Stimulated activated effector memory CD8-positive, alpha-beta T cell treated with anti-CD3 and anti-CD28 coated beads, Interleukin-12 subunit alpha, Interleukin-12 subunit beta, amount 100 ng/mL, for 72 hours (primary cell): ENCODE data around the gene LIPG.
"Not testable (repeated sequence)": the region's sequence is repeated elsewhere in the genome, so short reads cannot be mapped to it uniquely, and the experiment has no call there.

Experiments used
- ATAC-seq: fragments of 150-1000 bp; cut with Tn5 transposase; 2 replicates; pipeline ENCODE4 v1.10.0; 2021
- DNase-seq, 2 donors: peaks; one replicate each; pipeline ENCODE4 v3.0.0; 2021 to 2022; ENCODE audit warnings: low spot score in 2 of 2
- H3K27ac Mint-ChIP-seq: one replicate; pipeline ENCODE4 v1.8.0; 2022; ENCODE audit warnings: mild to moderate bottlenecking, mixed read lengths
- H3K36me3 Mint-ChIP-seq: one replicate; pipeline ENCODE4 v1.8.0; 2022; ENCODE audit warnings: mild to moderate bottlenecking, mixed read lengths
- H3K4me1 Mint-ChIP-seq: one replicate; pipeline ENCODE4 v1.8.0; 2022; ENCODE audit warnings: mixed read lengths
- H3K4me3 Mint-ChIP-seq: one replicate; pipeline ENCODE4 v1.8.0; 2022; ENCODE audit warnings: mild to moderate bottlenecking, mixed read lengths
- H3K9me3 Mint-ChIP-seq: one replicate; pipeline ENCODE4 v1.8.0; 2022; ENCODE audit warnings: mixed read lengths

Gene LIPG

DNA sequence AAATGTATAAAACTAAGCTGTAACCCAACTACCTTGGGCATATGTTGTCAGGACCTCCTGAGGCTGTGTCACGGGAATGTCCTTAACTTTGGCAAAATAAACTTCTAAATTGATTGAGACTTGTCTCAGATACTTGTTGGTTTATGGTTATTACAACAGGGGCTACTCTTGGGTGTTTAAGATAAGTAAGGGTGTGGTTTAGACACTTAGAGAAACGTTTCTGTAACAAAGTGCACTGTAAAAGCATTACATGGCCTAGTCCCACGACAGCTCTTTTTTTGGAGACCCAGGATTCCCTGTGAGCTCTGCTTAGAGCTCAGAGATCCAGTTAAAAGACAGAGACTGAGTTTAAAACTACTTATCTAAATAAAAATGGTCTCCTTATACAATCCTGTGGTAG is 32.3 kb upstream of the LIPG start:
- no peak for DNase-seq

DNA sequence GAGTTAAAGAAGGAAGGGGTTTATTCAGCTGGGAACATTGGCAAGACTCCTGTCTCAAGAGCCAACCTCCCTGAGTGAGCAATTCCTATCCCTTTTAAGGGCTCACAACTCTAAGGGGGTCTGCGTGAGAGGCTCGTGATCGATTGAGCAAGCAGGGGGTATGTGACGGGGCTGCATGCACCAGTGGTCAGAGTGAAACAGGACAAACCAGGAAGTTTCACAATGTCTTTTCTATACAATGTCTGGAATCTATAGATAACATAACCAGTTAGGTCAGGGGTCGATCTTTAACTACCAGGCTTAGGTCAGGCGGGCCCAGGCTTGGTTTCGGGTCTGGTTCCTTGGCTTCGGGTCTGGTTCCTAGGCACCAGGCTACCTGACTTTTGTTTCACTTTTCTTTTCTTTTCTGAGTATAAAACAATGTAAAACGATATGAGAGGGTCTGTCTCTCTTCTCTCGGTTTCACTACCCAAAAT is 30.1 kb upstream of the LIPG start:
- H3K27ac Mint-ChIP-seq: no peak overlapping the region
- H3K9me3 Mint-ChIP-seq: no peaks in the 10 kb centered on the region
- H3K4me1 Mint-ChIP-seq: no peaks in the 10 kb centered on the region
- DNase-seq (no peak), ATAC-seq (no peak)
- H3K36me3 Mint-ChIP-seq: no peaks in the 10 kb centered on the region
- no peak overlapping the region for H3K4me3 Mint-ChIP-seq

More for the DNA sequence above, 32.3 kb upstream of the LIPG start:
- H3K4me3 Mint-ChIP-seq: no peak overlapping the region
- no peaks in the 10 kb centered on the region for H3K36me3 Mint-ChIP-seq
- ATAC-seq: no peak
- no peak overlapping the region for H3K27ac Mint-ChIP-seq
- H3K4me1 Mint-ChIP-seq: no peaks in the 10 kb centered on the region
- H3K9me3 Mint-ChIP-seq: no peaks in the 10 kb centered on the region

DNA sequence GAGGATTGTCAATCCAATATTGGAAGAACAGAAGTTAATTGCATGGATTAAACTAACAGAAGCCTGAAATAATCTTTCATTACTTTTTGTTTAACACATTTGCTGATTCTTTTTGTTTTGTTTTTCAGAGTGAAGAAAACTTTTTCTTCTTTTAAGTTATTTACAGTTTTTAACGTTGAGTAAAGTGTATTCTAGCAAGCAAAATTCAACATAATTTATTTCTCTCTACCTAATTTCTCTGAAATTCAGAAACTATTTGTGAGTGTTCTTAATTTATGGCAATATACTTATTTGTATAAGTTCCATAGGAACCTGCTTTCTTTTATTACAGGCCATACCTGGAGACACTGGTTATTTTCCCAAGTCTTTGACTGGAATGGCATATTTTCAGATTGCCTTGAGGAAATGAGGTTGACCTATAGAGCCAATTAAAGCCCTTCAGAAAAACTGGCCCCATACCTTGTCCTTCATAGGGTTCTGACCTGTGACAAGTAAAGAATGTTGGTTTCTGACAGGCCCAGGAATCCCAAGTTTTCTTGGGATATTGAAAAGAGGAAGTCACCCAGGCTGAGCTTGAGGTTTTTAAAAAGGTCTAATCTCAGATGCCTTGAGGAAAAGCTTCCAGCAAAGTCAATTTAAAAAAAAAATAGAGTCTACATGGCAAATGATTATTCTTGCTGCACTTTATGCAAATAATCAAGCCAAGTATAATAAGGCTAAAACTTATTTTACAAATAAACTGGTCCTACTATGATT is 26.8 kb upstream of the LIPG start:
- no peak for DNase-seq
- ATAC-seq: no peak
- Mint-ChIP-seq H3K27ac (no peak overlapping the region), H3K4me3 (no peak overlapping the region), H3K36me3 (no peaks in the 10 kb centered on the region), H3K9me3 (no peaks in the 10 kb centered on the region), H3K4me1 (no peaks in the 10 kb centered on the region)

DNA sequence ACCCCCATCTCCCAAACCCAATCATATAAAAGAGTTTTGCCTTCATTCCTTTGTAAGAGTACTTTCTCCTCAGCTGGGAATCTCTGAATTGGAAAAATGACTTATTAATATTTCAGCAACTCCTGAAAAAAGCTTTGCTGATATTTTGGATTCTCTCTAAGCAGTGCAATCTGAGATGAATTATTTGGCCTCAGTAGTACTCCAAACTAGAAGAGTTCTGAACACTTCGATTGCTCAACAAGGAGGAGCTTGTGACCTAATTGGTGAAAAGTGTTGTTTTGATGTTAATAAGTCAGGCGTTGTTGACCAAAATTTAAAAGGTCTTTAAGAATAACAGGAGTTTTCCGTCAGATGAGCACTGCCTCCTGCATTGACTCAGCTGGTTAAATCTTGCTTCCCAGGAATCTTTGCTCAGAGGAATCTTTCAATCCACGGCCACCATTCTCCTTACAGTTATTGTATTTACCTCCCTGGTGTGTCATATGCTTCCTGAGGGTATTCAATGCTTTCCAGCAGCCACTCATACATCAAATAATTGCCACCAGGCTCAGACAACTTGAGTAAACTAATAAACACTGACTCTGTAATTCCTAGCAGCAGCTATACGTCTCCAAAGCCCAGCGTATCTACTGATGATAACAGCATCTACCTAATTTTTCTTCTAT is 24.5 kb upstream of the LIPG start:
- Mint-ChIP-seq H3K4me3 (no peak overlapping the region), H3K9me3 (no peaks in the 10 kb centered on the region), H3K27ac (no peak overlapping the region), H3K4me1 (no peaks in the 10 kb centered on the region), H3K36me3 (no peaks in the 10 kb centered on the region)
- no peak for DNase-seq
- ATAC-seq: no peak

DNA sequence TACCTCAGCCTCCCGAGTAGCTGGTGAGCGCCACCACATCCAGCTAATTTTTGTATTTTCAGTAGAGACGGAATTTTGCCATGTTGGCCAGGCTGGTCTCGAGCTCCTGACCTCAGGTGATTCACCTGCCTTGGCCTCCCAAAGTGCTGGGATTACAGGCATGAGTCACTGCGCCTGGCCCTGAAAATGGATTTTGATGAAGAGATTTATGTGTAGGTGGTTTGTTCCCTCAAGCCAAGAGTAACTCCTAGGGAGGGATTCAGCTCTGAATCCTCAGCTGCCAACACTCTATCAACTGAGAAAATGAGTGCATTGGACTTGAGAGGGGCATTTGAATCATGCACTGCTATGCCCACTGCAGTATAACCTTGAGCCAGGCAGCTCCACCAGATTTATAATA is 17.5 kb upstream of the LIPG start:
- Mint-ChIP-seq H3K9me3 (no peaks in the 10 kb centered on the region), H3K27ac (no peak overlapping the region), H3K4me1 (no peaks in the 10 kb centered on the region), H3K4me3 (no peak overlapping the region), H3K36me3 (no peaks in the 10 kb centered on the region)
- DNase-seq (no peak), ATAC-seq (no peak)

DNA sequence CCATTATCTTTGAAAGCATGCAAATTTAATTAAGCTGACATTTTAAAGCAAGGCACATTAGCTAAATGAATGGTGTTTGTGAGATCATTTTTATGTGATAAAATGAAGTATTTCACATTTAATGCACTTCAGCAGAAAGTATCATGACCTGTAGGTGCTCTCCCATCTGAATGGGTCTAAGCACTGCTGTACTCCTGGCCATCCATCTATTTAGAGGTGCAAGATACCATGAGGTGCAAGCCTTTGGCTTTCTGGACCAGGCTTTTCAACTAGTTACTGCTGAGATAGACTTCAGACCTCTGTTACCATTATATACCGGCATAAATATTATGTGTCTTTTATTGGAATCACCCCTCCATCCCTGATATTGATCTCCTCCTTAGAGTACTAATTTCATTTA is 15.6 kb upstream of the LIPG start:
- Mint-ChIP-seq H3K9me3 (no peaks in the 10 kb centered on the region), H3K4me3 (no peak overlapping the region), H3K36me3 (no peaks in the 10 kb centered on the region), H3K27ac (no peak overlapping the region), H3K4me1 (no peaks in the 10 kb centered on the region)
- DNase-seq: no peak
- ATAC-seq: no peak

DNA sequence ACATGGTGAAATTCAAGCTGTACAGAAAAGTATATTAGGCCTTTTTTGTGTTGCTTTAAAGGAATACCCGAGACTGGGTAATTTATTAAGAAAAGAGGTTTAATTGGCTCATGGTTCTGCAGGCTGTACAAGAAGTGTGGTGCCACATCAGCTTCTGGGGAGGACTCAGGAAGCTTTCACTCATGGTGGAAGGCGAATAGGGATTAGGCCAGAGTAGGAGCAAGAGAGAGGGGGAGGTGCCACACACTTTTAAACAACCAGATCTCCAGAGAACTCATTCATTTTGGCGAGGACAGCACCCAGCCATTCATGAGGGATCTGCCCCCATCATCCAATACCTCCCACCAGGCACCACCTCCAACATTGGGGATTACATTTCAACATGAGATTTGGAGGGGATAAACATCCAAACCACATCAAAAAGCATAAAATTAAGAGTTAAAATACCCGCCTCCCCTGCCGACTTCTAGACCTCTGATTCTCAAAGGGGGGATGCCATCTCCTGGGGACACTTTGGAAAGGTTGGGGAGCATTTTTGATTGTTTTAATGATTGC is 15.1 kb upstream of the LIPG start:
- Mint-ChIP-seq H3K4me3 (no peak overlapping the region), H3K27ac (no peak overlapping the region), H3K36me3 (no peaks in the 10 kb centered on the region), H3K4me1 (no peaks in the 10 kb centered on the region), H3K9me3 (no peaks in the 10 kb centered on the region)
- no peak for DNase-seq
- ATAC-seq: no peak

DNA sequence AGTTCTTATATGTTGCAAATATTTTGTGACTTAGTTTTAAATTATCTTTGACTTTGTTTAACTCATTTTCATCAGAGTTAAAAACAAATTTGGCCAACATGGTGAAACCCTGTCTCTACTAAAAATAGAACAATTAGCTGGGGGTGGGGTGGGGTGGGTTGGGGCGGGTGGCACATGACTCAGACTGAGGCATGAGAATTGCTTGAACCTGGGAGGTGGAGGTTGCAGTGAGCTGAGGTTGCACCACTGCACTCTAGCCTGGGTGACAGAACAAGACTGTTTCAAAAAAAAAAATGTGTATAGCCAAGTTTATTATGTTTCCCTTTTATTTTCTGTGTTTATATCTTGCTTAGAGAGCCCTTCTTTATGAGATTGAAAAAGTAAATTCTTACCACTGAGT is 14.2 kb upstream of the LIPG start:
- Mint-ChIP-seq H3K36me3 (no peaks in the 10 kb centered on the region), H3K4me3 (no peak overlapping the region), H3K27ac (no peak overlapping the region), H3K9me3 (no peaks in the 10 kb centered on the region), H3K4me1 (no peaks in the 10 kb centered on the region)
- no peak for ATAC-seq
- no peak for DNase-seq

DNA sequence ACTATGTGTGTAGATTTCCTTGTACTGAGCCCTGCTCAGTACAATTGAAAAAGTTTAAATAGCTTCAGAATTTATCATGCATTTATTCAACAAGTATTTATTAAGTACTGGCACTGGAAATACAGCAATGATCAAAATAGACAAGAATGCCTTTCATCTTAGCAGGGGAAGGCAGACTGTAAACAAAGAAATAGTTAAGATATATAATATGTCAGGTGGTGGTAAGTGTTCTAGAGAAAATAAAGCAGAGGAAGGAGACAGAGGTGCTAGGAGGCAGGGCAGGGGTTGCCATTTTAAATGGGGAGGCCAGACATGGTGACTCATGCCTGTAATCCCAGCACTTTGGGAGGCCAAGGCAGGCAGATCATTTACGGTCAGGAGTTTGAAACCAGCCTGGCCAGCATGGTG is 13.6 kb upstream of the LIPG start:
- DNase-seq: no peak
- no peaks in the 10 kb centered on the region for H3K36me3 Mint-ChIP-seq

DNA sequence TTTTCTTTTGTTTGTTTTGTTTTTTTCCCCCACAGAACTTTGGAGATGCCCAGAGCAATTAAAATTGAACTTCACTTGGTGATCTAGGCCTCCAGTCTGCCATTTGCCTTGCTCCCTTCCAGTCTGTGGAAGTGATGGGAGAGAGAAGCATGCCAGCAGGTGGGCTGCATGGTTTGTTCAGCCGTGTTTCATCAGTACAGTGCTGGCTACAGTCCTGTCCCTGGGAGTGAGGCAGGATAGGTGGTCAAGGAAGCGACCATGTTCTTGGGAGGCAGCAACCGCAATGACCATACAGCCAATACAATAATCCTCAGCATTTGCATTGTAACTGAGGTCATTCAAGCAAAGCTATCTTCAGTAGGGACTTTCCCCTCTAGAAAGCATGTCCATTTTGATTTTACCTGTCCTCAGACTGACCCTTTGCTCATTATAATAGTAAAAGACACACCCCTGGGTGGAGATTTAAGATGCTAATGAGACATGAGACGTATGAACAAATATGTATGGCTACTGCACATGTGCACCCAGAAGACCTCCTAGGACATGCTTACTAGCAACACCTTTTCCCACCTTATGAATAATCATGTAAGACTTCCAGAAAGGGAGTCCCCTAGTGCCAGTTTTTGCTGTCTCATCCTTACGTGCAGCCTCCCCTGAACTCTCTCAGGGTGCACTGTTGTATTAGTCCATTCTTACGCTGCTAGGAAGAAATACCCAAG is 11.1 kb upstream of the LIPG start:
- ATAC-seq (no peak), DNase-seq (no peak)
- H3K4me1 Mint-ChIP-seq: no peaks in the 10 kb centered on the region
- no peaks in the 10 kb centered on the region for H3K9me3 Mint-ChIP-seq
- H3K4me3 Mint-ChIP-seq: no peak overlapping the region
- H3K27ac Mint-ChIP-seq: no peak overlapping the region
- no peaks in the 10 kb centered on the region for H3K36me3 Mint-ChIP-seq

More for the DNA sequence above, 13.6 kb upstream of the LIPG start:
- Mint-ChIP-seq H3K9me3 (no peaks in the 10 kb centered on the region), H3K4me3 (no peak overlapping the region), H3K4me1 (no peaks in the 10 kb centered on the region), H3K27ac (no peak overlapping the region)
- ATAC-seq: no peak

DNA sequence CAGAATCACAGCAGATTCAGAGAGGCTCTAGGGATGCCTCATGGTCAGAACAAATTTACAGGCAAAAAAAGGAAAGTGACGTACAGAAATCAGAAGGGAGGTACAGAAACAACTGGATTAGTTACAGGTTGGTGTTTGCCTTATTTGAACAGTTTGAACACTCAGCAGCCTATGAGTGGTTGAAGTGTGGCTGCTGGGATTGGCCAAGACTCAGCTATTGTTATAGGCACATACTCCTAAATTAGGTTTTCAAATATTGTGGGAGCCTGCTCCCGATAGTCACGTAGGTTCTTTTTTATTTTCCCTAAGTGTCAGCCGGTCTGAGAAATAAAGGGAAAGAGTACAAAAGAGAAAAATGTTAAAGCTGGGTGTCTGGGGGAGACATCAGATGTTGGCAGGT is 8.9 kb upstream of the LIPG start:
- DNase-seq (no peak), ATAC-seq (no peak)
- no peaks in the 10 kb centered on the region for H3K4me1 Mint-ChIP-seq
- H3K4me3 Mint-ChIP-seq: no peak overlapping the region
- no peaks in the 10 kb centered on the region for H3K9me3 Mint-ChIP-seq
- no peak overlapping the region for H3K27ac Mint-ChIP-seq
- no peaks in the 10 kb centered on the region for H3K36me3 Mint-ChIP-seq

DNA sequence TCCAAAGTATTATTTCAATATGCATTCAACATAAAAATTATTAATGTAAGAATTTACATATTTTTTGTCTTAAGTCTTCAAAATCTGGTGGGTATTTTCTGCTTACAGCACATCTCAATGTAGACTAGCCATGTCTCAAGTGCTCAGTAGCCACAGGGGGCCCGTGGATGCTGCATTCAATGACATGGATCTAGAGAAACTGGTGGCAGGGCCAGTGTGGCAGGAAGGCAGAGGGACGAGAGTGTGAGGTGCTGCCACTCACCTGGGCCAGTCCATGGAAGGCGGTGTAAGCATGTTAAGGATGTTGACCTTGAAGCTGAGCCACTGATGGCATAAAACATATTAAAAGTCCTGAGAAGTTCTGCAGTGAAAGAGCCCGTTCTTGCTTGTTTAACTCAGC is 6.2 kb upstream of the LIPG start:
- Mint-ChIP-seq H3K9me3 (no peaks in the 10 kb centered on the region), H3K4me3 (no peak overlapping the region), H3K27ac (no peak overlapping the region), H3K4me1 (peaks cover 6% of the 10 kb centered on the region), H3K36me3 (no peaks in the 10 kb centered on the region)
- ATAC-seq (no peak), DNase-seq (no peak)

DNA sequence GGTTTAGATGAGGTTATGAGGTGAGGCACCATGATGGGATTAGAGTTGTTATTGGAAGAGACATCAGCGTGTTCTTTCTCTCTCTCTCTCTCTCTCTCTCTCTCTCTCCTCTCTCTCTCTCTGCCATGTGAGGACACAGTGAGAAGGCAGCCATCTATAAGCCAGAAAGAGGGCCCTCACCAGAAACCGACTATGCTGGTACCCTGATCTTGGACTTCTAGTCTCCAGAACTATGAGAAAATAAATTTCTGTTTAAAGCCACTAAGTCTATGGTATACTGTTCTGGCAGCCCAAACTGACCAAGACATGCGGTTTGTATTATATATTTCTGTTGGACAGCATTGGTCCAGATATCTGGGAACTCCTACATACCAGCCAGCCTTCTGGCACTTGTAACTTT is 3.5 kb upstream of the LIPG start:
- ATAC-seq (no peak), DNase-seq (no peak)
- H3K4me1 Mint-ChIP-seq: peaks cover 33% of the 10 kb centered on the region
- H3K4me3 Mint-ChIP-seq: no peak overlapping the region
- no peaks in the 10 kb centered on the region for H3K9me3 Mint-ChIP-seq
- no peaks in the 10 kb centered on the region for H3K36me3 Mint-ChIP-seq
- H3K27ac Mint-ChIP-seq: no peak overlapping the region

DNA sequence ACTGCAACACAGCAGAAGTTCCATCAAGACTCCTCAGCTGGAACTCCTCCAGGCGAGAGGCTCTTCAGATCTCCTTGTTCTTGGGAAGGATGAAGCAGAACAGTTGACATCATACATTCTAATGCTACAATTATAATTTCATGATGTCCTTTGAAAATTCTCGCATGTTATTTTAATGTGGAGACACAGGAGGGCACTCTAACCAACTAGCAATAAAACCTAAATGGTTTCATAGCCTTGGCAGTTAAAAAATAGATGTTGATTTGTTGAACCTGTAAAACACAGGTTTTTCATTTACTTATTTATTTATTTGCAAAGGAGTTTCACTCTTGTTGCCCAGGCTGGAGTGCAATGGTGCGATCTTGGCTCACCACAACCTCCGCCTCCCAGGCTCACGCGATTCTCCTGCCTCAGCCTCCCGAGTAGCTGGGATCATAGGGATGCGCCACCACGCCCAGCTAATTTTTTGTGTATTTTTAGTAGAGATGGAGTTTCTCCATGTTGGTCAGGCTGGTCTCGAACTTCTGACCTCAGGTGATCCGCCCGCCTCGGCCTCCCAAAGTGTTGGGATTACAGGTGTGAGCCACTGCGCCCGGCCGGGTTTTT is 2.4 kb upstream of the LIPG start:
- not testable (repeated sequence) for DNase-seq, H3K4me3 Mint-ChIP-seq, H3K27ac Mint-ChIP-seq

DNA sequence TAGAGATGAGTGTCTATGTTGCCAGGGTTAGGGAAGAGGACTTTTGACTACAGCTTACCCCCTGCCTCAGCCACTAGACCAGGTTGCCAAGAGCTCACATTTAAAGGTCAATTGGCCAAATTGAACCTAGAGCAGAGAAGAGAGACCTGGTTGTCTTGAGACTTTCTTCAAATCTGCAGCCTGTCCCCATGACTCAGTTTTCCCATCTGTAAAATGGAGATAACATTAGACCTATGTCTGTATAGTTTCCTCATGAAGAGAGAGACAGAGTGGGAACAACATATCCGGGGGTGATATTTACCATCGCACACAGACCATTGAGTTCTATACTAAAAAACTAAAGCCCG is 1.6 kb upstream of the LIPG start:
- Mint-ChIP-seq H3K36me3 (no peaks in the 10 kb centered on the region), H3K4me1 (peaks cover 36% of the 10 kb centered on the region), H3K27ac (no peak overlapping the region), H3K9me3 (no peaks in the 10 kb centered on the region), H3K4me3 (peak overlapping the region; percentile 74)
- ATAC-seq (no peak), DNase-seq (no peak)

More for the DNA sequence above, 2.4 kb upstream of the LIPG start:
- H3K36me3 Mint-ChIP-seq, ATAC-seq, H3K9me3 Mint-ChIP-seq: not testable (repeated sequence)
- H3K4me1 Mint-ChIP-seq: peaks cover 36% of the 10 kb centered on the region
